HEK293 (cell line): ENCODE results near the gene SMC6.

Experiments used
- CTCF ChIA-PET: fragments of 350-600 bp; formaldehyde crosslinking; extraction: SDS; loops from one replicate; lab custom pipeline; 2021; ENCODE audit warnings: antibody characterized with exemption; lab: Yijun Ruan, JAX
- POLR2A ChIA-PET: fragments of 300-600 bp; formaldehyde crosslinking; extraction: SDS; loops from one replicate; lab custom pipeline; 2020; ENCODE audit warnings: antibody characterized with exemption, inconsistent platforms; lab: Yijun Ruan, JAX
- H3K27ac ChIP-seq: fragments of 200-500 bp; sonication (Bioruptor generic); 2 replicates; pipeline ENCODE4 v1.5.1; 2014; ENCODE audit warnings: low read depth, low read length, control low read depth, inconsistent platforms; ENCODE audit errors: extremely low read depth
- H3K36me3 ChIP-seq, 2 experiments: fragments of 200-500 bp in 1 of 2; sonication (Bioruptor generic) in 1 of 2; 1 replicate in 1 of 2; 2 replicates in 1 of 2; pipeline ENCODE4 v1.5.1; 2014 to 2017; ENCODE audit warnings: inconsistent platforms in 2 of 2, low read length in 2 of 2; ENCODE audit not compliant: control insufficient read depth in 2 of 2, insufficient read depth in 1 of 2
- H3K4me1 ChIP-seq: fragments of 200-500 bp; sonication (Bioruptor generic); 2 replicates; pipeline ENCODE4 v1.5.1; 2014; ENCODE audit warnings: mild to moderate bottlenecking, low read length, inconsistent platforms; ENCODE audit not compliant: control insufficient read depth, insufficient read depth
- H3K4me3 ChIP-seq: 2 replicates; pipeline ENCODE4 v1.5.1; 2011; ENCODE audit warnings: low read depth, mild to moderate bottlenecking, control low read depth, low read length, moderate library complexity
- H3K9me3 ChIP-seq: fragments of 200-500 bp; sonication (Bioruptor generic); 2 replicates; pipeline ENCODE4 v1.5.1; 2014; ENCODE audit warnings: low read depth, low read length, inconsistent platforms; ENCODE audit not compliant: control insufficient read depth, insufficient read depth
- BCL11A ChIP-seq: fragments of 450-650 bp; formaldehyde crosslinking; IDR thresholded peaks from 2 replicates; pipeline ENCODE4 v1.5.1; 2016; ENCODE audit warnings: low read depth, missing biosample characterization, missing genetic modification characterization
- FEZF1 ChIP-seq: fragments of 450-650 bp; formaldehyde crosslinking; IDR thresholded peaks from 2 replicates; pipeline ENCODE4 v1.5.1; 2016; ENCODE audit warnings: missing biosample characterization, missing genetic modification characterization
- GFI1B ChIP-seq: fragments of 450-650 bp; formaldehyde crosslinking; IDR thresholded peaks from 2 replicates; pipeline ENCODE4 v1.5.1; 2016; ENCODE audit warnings: missing biosample characterization, missing genetic modification characterization
- HOXD13 ChIP-seq: sonication (generic); formaldehyde crosslinking; IDR thresholded peaks from 2 replicates; pipeline ENCODE4 v1.8.0; 2022; ENCODE audit warnings: missing genetic modification reagents, borderline replicate concordance
- TCF7L2 ChIP-seq: IDR thresholded peaks from 2 replicates; pipeline ENCODE4 v1.6.1; 2011; ENCODE audit warnings: low read depth, mild to moderate bottlenecking, inconsistent platforms, low read length, moderate library complexity, borderline replicate concordance
- TRIM28 ChIP-seq: IDR thresholded peaks from 2 replicates; pipeline ENCODE4 v1.6.1; 2011; ENCODE audit warnings: low read length, control low read depth, borderline replicate concordance
- ZNF112 ChIP-seq: fragments of 450-650 bp; formaldehyde crosslinking; IDR thresholded peaks from 2 replicates; pipeline ENCODE4 v1.5.0; 2017; ENCODE audit warnings: missing biosample characterization, missing genetic modification characterization
- ZNF132 ChIP-seq: fragments of 450-650 bp; formaldehyde crosslinking; IDR thresholded peaks from 2 replicates; pipeline ENCODE4 v1.5.1; 2017; ENCODE audit warnings: missing biosample characterization, missing genetic modification characterization, borderline replicate concordance
- ZNF335 ChIP-seq: fragments of 450-650 bp; formaldehyde crosslinking; conservative IDR thresholded peaks from 2 replicates; pipeline ENCODE4 v1.5.1; 2016; ENCODE audit warnings: missing biosample characterization, missing genetic modification characterization
- ZNF555 ChIP-seq: fragments of 450-650 bp; formaldehyde crosslinking; conservative IDR thresholded peaks from 2 replicates; pipeline ENCODE4 v1.5.1; 2017; ENCODE audit warnings: missing biosample characterization, mild to moderate bottlenecking, missing genetic modification characterization, inconsistent platforms
- ZNF558 ChIP-seq: fragments of 450-650 bp; formaldehyde crosslinking; IDR thresholded peaks from 2 replicates; pipeline ENCODE4 v1.5.1; 2016; ENCODE audit warnings: missing biosample characterization, missing genetic modification characterization
- ZNF747 ChIP-seq: fragments of 450-650 bp; formaldehyde crosslinking; IDR thresholded peaks from 2 replicates; pipeline ENCODE4 v1.5.1; 2016; ENCODE audit warnings: missing biosample characterization, missing genetic modification characterization
- ZSCAN16 ChIP-seq: fragments of 450-650 bp; formaldehyde crosslinking; IDR thresholded peaks from 2 replicates; pipeline ENCODE4 v1.5.1; 2016; ENCODE audit warnings: missing biosample characterization, missing genetic modification characterization
- ZSCAN30 ChIP-seq: fragments of 450-650 bp; IDR thresholded peaks from 2 replicates; pipeline ENCODE4 v1.5.1; 2018; ENCODE audit warnings: missing biosample characterization, mild to moderate bottlenecking, missing genetic modification characterization, moderate library complexity
- TF ChIP-seq, protein P1 (sequence below): fragments of 450-650 bp; formaldehyde crosslinking; IDR thresholded peaks from 2 replicates; pipeline ENCODE4 v1.5.1; 2016; ENCODE audit warnings: missing biosample characterization, missing genetic modification characterization, borderline replicate concordance
- TF ChIP-seq, protein P2 (sequence below): fragments of 450-650 bp; formaldehyde crosslinking; IDR thresholded peaks from 2 replicates; pipeline ENCODE4; 2016; ENCODE audit warnings: missing biosample characterization, missing genetic modification characterization
- TF ChIP-seq, protein P3 (sequence below): fragments of 450-650 bp; formaldehyde crosslinking; IDR thresholded peaks from 2 replicates; pipeline ENCODE4 v1.5.1; 2017; ENCODE audit warnings: missing biosample characterization, missing genetic modification characterization
- TF ChIP-seq, protein P4 (sequence below): sonication (generic); formaldehyde crosslinking; IDR thresholded peaks from 2 replicates; pipeline ENCODE4 v1.8.1; 2022; ENCODE audit warnings: mild to moderate bottlenecking, moderate library complexity, missing genetic modification reagents
- TF ChIP-seq, protein P5 (sequence below): fragments of 450-650 bp; formaldehyde crosslinking; IDR thresholded peaks from 2 replicates; pipeline ENCODE4 v1.5.0; 2017; ENCODE audit warnings: missing biosample characterization, missing genetic modification characterization, borderline replicate concordance
- TF ChIP-seq, protein P6 (sequence below): fragments of 450-650 bp; formaldehyde crosslinking; IDR thresholded peaks from 2 replicates; pipeline ENCODE4 v1.5.1; 2016; ENCODE audit warnings: missing biosample characterization, missing genetic modification characterization

Gene SMC6

DNA sequence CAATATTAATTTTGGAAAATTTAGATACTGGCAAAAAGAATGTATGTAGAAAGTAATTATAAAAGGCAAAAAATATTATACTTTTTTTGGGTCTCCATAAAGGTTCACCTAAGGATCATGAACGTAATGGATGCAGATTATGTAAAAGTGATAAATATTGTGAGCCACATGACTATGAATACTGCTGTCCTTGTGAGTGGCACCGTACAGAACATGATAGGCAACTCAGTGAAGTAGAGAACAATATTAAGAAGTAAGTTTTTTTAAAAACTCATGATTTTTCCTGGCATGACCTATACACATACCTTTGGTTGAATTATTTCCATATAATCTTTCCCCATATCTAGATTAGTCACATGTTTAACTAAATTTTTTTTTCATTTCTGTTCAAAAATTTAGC, 18.9 kb upstream of the SMC6 start (continued):
- TF ChIP-seq, protein P1, sequence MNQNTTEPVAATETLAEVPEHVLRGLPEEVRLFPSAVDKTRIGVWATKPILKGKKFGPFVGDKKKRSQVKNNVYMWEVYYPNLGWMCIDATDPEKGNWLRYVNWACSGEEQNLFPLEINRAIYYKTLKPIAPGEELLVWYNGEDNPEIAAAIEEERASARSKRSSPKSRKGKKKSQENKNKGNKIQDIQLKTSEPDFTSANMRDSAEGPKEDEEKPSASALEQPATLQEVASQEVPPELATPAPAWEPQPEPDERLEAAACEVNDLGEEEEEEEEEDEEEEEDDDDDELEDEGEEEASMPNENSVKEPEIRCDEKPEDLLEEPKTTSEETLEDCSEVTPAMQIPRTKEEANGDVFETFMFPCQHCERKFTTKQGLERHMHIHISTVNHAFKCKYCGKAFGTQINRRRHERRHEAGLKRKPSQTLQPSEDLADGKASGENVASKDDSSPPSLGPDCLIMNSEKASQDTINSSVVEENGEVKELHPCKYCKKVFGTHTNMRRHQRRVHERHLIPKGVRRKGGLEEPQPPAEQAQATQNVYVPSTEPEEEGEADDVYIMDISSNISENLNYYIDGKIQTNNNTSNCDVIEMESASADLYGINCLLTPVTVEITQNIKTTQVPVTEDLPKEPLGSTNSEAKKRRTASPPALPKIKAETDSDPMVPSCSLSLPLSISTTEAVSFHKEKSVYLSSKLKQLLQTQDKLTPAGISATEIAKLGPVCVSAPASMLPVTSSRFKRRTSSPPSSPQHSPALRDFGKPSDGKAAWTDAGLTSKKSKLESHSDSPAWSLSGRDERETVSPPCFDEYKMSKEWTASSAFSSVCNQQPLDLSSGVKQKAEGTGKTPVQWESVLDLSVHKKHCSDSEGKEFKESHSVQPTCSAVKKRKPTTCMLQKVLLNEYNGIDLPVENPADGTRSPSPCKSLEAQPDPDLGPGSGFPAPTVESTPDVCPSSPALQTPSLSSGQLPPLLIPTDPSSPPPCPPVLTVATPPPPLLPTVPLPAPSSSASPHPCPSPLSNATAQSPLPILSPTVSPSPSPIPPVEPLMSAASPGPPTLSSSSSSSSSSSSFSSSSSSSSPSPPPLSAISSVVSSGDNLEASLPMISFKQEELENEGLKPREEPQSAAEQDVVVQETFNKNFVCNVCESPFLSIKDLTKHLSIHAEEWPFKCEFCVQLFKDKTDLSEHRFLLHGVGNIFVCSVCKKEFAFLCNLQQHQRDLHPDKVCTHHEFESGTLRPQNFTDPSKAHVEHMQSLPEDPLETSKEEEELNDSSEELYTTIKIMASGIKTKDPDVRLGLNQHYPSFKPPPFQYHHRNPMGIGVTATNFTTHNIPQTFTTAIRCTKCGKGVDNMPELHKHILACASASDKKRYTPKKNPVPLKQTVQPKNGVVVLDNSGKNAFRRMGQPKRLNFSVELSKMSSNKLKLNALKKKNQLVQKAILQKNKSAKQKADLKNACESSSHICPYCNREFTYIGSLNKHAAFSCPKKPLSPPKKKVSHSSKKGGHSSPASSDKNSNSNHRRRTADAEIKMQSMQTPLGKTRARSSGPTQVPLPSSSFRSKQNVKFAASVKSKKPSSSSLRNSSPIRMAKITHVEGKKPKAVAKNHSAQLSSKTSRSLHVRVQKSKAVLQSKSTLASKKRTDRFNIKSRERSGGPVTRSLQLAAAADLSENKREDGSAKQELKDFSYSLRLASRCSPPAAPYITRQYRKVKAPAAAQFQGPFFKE (tag by site-specific recombination): no peak
- TF ChIP-seq, protein P2, sequence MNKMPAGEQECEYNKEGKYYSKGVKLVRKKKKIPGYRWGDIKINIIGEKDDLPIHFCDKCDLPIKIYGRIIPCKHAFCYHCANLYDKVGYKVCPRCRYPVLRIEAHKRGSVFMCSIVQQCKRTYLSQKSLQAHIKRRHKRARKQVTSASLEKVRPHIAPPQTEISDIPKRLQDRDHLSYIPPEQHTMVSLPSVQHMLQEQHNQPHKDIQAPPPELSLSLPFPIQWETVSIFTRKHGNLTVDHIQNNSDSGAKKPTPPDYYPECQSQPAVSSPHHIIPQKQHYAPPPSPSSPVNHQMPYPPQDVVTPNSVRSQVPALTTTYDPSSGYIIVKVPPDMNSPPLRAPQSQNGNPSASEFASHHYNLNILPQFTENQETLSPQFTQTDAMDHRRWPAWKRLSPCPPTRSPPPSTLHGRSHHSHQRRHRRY (tag by site-specific recombination): no peak
- TF ChIP-seq, protein P3, sequence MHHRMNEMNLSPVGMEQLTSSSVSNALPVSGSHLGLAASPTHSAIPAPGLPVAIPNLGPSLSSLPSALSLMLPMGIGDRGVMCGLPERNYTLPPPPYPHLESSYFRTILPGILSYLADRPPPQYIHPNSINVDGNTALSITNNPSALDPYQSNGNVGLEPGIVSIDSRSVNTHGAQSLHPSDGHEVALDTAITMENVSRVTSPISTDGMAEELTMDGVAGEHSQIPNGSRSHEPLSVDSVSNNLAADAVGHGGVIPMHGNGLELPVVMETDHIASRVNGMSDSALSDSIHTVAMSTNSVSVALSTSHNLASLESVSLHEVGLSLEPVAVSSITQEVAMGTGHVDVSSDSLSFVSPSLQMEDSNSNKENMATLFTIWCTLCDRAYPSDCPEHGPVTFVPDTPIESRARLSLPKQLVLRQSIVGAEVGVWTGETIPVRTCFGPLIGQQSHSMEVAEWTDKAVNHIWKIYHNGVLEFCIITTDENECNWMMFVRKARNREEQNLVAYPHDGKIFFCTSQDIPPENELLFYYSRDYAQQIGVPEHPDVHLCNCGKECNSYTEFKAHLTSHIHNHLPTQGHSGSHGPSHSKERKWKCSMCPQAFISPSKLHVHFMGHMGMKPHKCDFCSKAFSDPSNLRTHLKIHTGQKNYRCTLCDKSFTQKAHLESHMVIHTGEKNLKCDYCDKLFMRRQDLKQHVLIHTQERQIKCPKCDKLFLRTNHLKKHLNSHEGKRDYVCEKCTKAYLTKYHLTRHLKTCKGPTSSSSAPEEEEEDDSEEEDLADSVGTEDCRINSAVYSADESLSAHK (tag by site-specific recombination): no peak
- TF ChIP-seq TRIM28 (no peak), ZSCAN30 (tag by site-specific recombination) (no peak), GFI1B (tag by site-specific recombination) (no peak), FEZF1 (tag by site-specific recombination) (no peak), HOXD13 (CRISPR knock-in tag) (no peak)

DNA sequence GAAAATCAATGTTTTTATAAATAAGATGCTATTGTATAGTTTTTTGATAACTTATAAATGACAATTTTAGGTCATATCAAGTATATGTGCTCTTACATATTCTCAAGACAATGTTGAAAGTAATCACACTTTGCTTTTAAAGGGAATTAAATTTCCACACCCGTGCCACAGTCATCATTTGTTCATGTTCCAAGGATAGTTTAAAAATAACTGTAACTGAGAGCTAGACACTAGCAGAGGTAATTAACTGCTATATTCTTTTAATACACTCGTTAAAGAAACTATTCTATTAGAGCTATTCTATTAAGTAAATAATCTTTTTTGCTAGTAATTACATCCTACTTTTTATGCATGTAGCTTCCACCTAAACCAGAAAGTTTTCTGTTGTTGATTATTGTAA, 18.3 kb upstream of the SMC6 start:
- POLR2A ChIA-PET: interaction anchor here (1.9 kb wide), 1 partner anchor 18 kb away, joined by 7 read pairs; the partner anchor contains the start of genes GEN1 and SMC6
- Histone ChIP-seq H3K9me3 (no peaks in the 10 kb centered on the region), H3K36me3 (peaks cover 60 to 80% of the 10 kb centered on the region in 2 experiments), H3K4me1 (no peaks in the 10 kb centered on the region), H3K4me3 (no peak overlapping the region), H3K27ac (no peak overlapping the region)
- CTCF ChIA-PET: interaction anchor here (0.7 to 1.7 kb wide), 3 partner anchors 52 to 489 kb away, joined by 3 to 7 read pairs (median 3); no protein-coding TSS in a partner anchor
- TF ChIP-seq ZNF558 (tag by site-specific recombination) (no peak), ZNF555 (no peak), ZNF112 (tag by site-specific recombination) (no peak), TCF7L2 (no peak), ZSCAN16 (tag by site-specific recombination) (no peak), ZNF747 (tag by site-specific recombination) (no peak), ZNF335 (tag by site-specific recombination) (no peak), ZNF132 (tag by site-specific recombination) (no peak), BCL11A (tag by site-specific recombination) (no peak)
- TF ChIP-seq, protein P4, sequence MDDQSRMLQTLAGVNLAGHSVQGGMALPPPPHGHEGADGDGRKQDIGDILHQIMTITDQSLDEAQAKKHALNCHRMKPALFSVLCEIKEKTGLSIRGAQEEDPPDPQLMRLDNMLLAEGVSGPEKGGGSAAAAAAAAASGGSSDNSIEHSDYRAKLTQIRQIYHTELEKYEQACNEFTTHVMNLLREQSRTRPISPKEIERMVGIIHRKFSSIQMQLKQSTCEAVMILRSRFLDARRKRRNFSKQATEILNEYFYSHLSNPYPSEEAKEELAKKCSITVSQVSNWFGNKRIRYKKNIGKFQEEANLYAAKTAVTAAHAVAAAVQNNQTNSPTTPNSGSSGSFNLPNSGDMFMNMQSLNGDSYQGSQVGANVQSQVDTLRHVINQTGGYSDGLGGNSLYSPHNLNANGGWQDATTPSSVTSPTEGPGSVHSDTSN (CRISPR knock-in tag): no peak
- TF ChIP-seq, protein P5, sequence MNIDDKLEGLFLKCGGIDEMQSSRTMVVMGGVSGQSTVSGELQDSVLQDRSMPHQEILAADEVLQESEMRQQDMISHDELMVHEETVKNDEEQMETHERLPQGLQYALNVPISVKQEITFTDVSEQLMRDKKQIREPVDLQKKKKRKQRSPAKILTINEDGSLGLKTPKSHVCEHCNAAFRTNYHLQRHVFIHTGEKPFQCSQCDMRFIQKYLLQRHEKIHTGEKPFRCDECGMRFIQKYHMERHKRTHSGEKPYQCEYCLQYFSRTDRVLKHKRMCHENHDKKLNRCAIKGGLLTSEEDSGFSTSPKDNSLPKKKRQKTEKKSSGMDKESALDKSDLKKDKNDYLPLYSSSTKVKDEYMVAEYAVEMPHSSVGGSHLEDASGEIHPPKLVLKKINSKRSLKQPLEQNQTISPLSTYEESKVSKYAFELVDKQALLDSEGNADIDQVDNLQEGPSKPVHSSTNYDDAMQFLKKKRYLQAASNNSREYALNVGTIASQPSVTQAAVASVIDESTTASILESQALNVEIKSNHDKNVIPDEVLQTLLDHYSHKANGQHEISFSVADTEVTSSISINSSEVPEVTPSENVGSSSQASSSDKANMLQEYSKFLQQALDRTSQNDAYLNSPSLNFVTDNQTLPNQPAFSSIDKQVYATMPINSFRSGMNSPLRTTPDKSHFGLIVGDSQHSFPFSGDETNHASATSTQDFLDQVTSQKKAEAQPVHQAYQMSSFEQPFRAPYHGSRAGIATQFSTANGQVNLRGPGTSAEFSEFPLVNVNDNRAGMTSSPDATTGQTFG (tag by site-specific recombination): no peak
- TF ChIP-seq, protein P6, sequence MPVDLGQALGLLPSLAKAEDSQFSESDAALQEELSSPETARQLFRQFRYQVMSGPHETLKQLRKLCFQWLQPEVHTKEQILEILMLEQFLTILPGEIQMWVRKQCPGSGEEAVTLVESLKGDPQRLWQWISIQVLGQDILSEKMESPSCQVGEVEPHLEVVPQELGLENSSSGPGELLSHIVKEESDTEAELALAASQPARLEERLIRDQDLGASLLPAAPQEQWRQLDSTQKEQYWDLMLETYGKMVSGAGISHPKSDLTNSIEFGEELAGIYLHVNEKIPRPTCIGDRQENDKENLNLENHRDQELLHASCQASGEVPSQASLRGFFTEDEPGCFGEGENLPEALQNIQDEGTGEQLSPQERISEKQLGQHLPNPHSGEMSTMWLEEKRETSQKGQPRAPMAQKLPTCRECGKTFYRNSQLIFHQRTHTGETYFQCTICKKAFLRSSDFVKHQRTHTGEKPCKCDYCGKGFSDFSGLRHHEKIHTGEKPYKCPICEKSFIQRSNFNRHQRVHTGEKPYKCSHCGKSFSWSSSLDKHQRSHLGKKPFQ (tag by site-specific recombination): no peak
